Psoas muscle (tissue), 8 donors: ENCODE measurements around the gene AP2A1. TPM values are rescaled to one million over a fixed set of nuclear protein-coding genes. Genes with fewer than 3 reads are reported as not detected.
A peak's percentile ranks its signal among the peaks of the same experiment; 100 is the strongest.

ENCODE experiments used
- ATAC-seq, 4 donors: fragments of 200-7000 bp; cut with Tn5 transposase; one replicate each; pipeline ENCODE4 v1.9.1; 2020; ENCODE audit warnings: moderate library complexity in 3 of 4, mild to moderate bottlenecking in 2 of 4
- DNase-seq, 2 donors: peaks; one replicate each; pipeline ENCODE4 v3.0.0-alpha.2; 2020
- H3K27ac ChIP-seq: fragments of 200-600 bp; one replicate; pipeline ENCODE4 v1.8.0; 2022
- H3K27me3 ChIP-seq, 3 donors: fragments of 200-600 bp in 1 of 3; one replicate each; pipeline versions ENCODE4 v1.6.1 to v1.8.0; 2013 to 2022; ENCODE audit warnings: low read length in 2 of 3, mild to moderate bottlenecking in 2 of 3, moderate library complexity in 1 of 3; ENCODE audit not compliant: insufficient read depth in 3 of 3
- H3K36me3 ChIP-seq, 2 donors: fragments of 200-600 bp in 1 of 2; one replicate each; pipeline versions ENCODE4 v1.6.1 to v1.8.0; 2013 to 2022; ENCODE audit warnings: low read depth in 1 of 2, mild to moderate bottlenecking in 1 of 2, moderate library complexity in 1 of 2; ENCODE audit not compliant: insufficient read depth in 1 of 2
- H3K4me1 ChIP-seq: fragments of 200-600 bp; one replicate; pipeline ENCODE4 v1.8.0; 2022
- H3K4me3 ChIP-seq: fragments of 200-600 bp; one replicate; pipeline ENCODE4 v1.8.0; 2022; ENCODE audit warnings: mild to moderate bottlenecking
- H3K9me3 ChIP-seq: fragments of 200-600 bp; one replicate; pipeline ENCODE4 v1.8.0; 2022
- WGBS, 3 donors: extraction: QIAGEN DNeasy Blood & Tissue Kit; methylation state at CpG; one replicate each; pipeline versions ENCODE4 v1.1.6 to v1.1.7; 2013; 5-methylcytosine and 5-hydroxymethylcytosine counted together
- intact Hi-C, 2 donors: fragments of 100-400 bp; cut with DNase I; formaldehyde crosslinking; loops; one replicate each; pipeline versions ENCODE4 v1.11.0 to v1.14.2; 2022
- polyA plus RNA-seq, 3 donors: library from polyadenylated mRNA; stranded (reverse); fragments of 200-250 nt; gene quantifications; one replicate each; pipeline ENCODE4 v1.2.3, GENCODE V29; 2013
- total RNA-seq, 4 donors: library from RNA; stranded (reverse); fragmentation: NEBNext Ultra II Directional in 2 of 4; extraction: Animal tissue kit (Norgen Biotek cat#: 25700) in 2 of 4; gene quantifications; one replicate each; pipeline versions ENCODE4 v1.2.1 to v1.2.4, GENCODE V29; 2021 to 2023
- TF ChIP-seq, protein P1 (sequence below): fragments of 200-600 bp; IDR thresholded peaks from one replicate; pipeline ENCODE4 v1.8.0; 2022; ENCODE audit warnings: antibody characterized with exemption
- donor health status: healthy with polysubstance abuse.
- donor health status: DM: no; HTN: no; CAD: no; lungs with moderate emphysema.
- donor health status: Bipolar disorder and iron deficiency.
- donor health status: healthy.
- donor health status: DM: yes; HTN: yes; CAD: no.
- donor health status: DM: no; HTN: no; CAD: no.
- donor health status: DM: no; HTN: no; CAD: no.
- donor health status: DM: yes; HTN: yes; CAD: no.

AP2A1 gene
- total and polyA plus RNA-seq, 7 donors, result 58.2 to 102 (median 81.0) TPM

GRCh38 chr19:49752701-49753100 lies 14.1 kb upstream of the AP2A1 start:
- H3K4me3 ChIP-seq, result no peak overlapping the region
- no peaks in the 10 kb centered on the region for H3K27me3 ChIP-seq
- no peaks in the 10 kb centered on the region for H3K9me3 ChIP-seq
- no peaks in the 10 kb centered on the region for H3K36me3 ChIP-seq
- no peaks in the 10 kb centered on the region for H3K4me1 ChIP-seq
- no peak overlapping the region for H3K27ac ChIP-seq
- WGBS, 3 donors, result 43 to 67% (median 61%) methylated on average over 1 of the region's 1 CpG
- DNase-seq (no peak), ATAC-seq (no peak)
- intact Hi-C loops, result no loop called here
- TF ChIP-seq, protein P1, sequence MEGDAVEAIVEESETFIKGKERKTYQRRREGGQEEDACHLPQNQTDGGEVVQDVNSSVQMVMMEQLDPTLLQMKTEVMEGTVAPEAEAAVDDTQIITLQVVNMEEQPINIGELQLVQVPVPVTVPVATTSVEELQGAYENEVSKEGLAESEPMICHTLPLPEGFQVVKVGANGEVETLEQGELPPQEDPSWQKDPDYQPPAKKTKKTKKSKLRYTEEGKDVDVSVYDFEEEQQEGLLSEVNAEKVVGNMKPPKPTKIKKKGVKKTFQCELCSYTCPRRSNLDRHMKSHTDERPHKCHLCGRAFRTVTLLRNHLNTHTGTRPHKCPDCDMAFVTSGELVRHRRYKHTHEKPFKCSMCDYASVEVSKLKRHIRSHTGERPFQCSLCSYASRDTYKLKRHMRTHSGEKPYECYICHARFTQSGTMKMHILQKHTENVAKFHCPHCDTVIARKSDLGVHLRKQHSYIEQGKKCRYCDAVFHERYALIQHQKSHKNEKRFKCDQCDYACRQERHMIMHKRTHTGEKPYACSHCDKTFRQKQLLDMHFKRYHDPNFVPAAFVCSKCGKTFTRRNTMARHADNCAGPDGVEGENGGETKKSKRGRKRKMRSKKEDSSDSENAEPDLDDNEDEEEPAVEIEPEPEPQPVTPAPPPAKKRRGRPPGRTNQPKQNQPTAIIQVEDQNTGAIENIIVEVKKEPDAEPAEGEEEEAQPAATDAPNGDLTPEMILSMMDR, result no peak

- no peak for ATAC-seq
- intact Hi-C loops, result no loop called here
Measured at GRCh38 chr19:49755956-49756355, 10.8 kb upstream of the AP2A1 start.

DNA sequence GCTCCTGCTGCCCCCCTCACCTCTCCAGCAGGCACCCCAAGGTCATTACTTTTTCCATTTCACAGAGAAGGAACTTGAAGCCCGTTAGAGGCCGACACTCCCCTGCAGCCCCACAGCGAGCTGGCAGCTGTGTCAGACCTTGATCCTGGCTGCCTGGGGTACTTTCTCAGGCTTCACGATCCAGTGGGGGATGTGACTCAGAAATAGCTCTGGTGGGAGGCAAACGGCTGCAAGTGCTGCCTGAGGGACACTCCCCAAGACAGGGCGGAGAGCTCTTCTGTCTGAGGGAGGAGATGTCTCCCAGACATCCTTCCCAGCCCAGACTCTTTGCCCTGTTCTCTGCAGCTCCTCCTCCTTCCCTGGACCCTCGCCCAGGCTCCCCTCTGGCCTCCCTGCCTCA lies 8.5 kb upstream of the AP2A1 start:
- no peak overlapping the region for H3K4me3 ChIP-seq
- 29 to 39% (median 38%) methylated on average over 7 of the region's 7 CpGs for WGBS, 3 donors
- ATAC-seq (no peak), DNase-seq (no peak)
- no peaks in the 10 kb centered on the region for H3K9me3 ChIP-seq
- no peaks in the 10 kb centered on the region for H3K4me1 ChIP-seq
- TF ChIP-seq, protein P1, result no peak
- H3K36me3 ChIP-seq, result no peaks in the 10 kb centered on the region
- intact Hi-C loops, result no loop called here
- H3K27ac ChIP-seq, result no peak overlapping the region
- no peaks in the 10 kb centered on the region for H3K27me3 ChIP-seq

More at GRCh38 chr19:49755956-49756355, 10.8 kb upstream of the AP2A1 start:
- Histone ChIP-seq H3K4me1 (no peaks in the 10 kb centered on the region), H3K27me3 (no peaks in the 10 kb centered on the region), H3K4me3 (no peak overlapping the region), H3K9me3 (no peaks in the 10 kb centered on the region), H3K36me3 (no peaks in the 10 kb centered on the region), H3K27ac (no peak overlapping the region)
- 83 to 86% (median 85%) methylated on average over 3 of the region's 3 CpGs for WGBS, 3 donors
- DNase-seq, result no peak
- TF ChIP-seq, protein P1, result no peak

GRCh38 chr19:49761249-49761624 lies 5.6 kb upstream of the AP2A1 start:
- intact Hi-C loops, result loop anchor here in 1 of 2 donors (5.0 kb wide), 1 partner anchor 79 kb away; no protein-coding TSS in a partner anchor
- TF ChIP-seq, protein P1, result no peak
- Histone ChIP-seq H3K36me3 (no peaks in the 10 kb centered on the region), H3K4me1 (no peaks in the 10 kb centered on the region), H3K27ac (no peak overlapping the region), H3K4me3 (no peak overlapping the region), H3K27me3 (no peaks in the 10 kb centered on the region), H3K9me3 (no peaks in the 10 kb centered on the region)
- DNase-seq (no peak), ATAC-seq (no peak)
- 78 to 88% (median 81%) methylated on average over 1 of the region's 1 CpG for WGBS, 3 donors

- intact Hi-C loops, result loop anchor here in 1 of 2 donors (5.0 kb wide), 1 partner anchor 79 kb away; no protein-coding TSS in a partner anchor
- Histone ChIP-seq H3K27me3 (no peaks in the 10 kb centered on the region), H3K27ac (no peak overlapping the region), H3K9me3 (no peaks in the 10 kb centered on the region), H3K4me3 (no peak overlapping the region), H3K36me3 (no peaks in the 10 kb centered on the region), H3K4me1 (no peaks in the 10 kb centered on the region)
- ATAC-seq (no peak), DNase-seq (peak in 1 of 2 donors; percentile 42)
- WGBS, 3 donors, result 46 to 50% (median 47%) methylated on average over 16 of the region's 16 CpGs
- TF ChIP-seq, protein P1, result no peak
Measured at GRCh38 chr19:49761625-49762311, 5.0 kb upstream of the AP2A1 start.
